ENCODE results near the gene P2RX7. TPM values are rescaled to one million over a fixed set of nuclear protein-coding genes. Genes with fewer than 3 reads are reported as not detected.

Gene P2RX7
- total and polyA plus RNA-seq, 9 of the 15 experiments (the other 6 are each of a cell fraction or from before 2014, with no cell fraction given), result 0.04 to 0.65 (median 0.30) TPM

- Histone ChIP-seq H3K9me3 (replicated peaks; ENCODE audit: control insufficient read depth, insufficient read depth, low read depth, low read length) (no peaks in the 10 kb centered on the region), H3K9ac (ENCODE audit: insufficient read depth in 1 of 2, low read depth in 2 of 2, low read length in 2 of 2) (no peak overlapping the region), H2AFZ (ENCODE audit: low read depth, low read length) (peak overlapping the region; percentile 75), H3K4me2 (ENCODE audit: insufficient read depth, low read length) (peak overlapping the region; percentile 23; the same call in 1 of the 2 replicates), H3K36me3 (ENCODE audit: control insufficient read depth, insufficient read depth, low read length) (no peaks in the 10 kb centered on the region), H4K20me1 (replicated peaks; ENCODE audit: control insufficient read depth, insufficient read depth, low read length) (no peaks in the 10 kb centered on the region), H3K9me1 (ENCODE audit: control insufficient read depth, insufficient read depth, low read length) (no peaks in the 10 kb centered on the region), H3K4me1 (replicated peaks in 1 of 2; ENCODE audit: control insufficient read depth in 2 of 2, insufficient read depth in 2 of 2, low read length in 2 of 2) (peaks cover 5 to 8% of the 10 kb centered on the region in 2 experiments; a peak in 3 of 5 replicates), H3K27me3 (ENCODE audit: control insufficient read depth in 2 of 2, insufficient read depth in 2 of 2, low read length in 2 of 2) (peaks cover 0 to 10% of the 10 kb centered on the region in 2 experiments; a peak in 2 of 5 replicates), H3K79me2 (ENCODE audit: control insufficient read depth, insufficient read depth, low read length) (no peaks in the 10 kb centered on the region), H3K27ac (ENCODE audit: extremely low read depth, low read depth, low read length) (no peak overlapping the region), H3K4me3 (no peak overlapping the region)
- intact Hi-C loops (cut with micrococcal nuclease) (no loop called here), in situ Hi-C loops (cut with MboI) (no loop called here)
- TF ChIP-seq, protein P1, sequence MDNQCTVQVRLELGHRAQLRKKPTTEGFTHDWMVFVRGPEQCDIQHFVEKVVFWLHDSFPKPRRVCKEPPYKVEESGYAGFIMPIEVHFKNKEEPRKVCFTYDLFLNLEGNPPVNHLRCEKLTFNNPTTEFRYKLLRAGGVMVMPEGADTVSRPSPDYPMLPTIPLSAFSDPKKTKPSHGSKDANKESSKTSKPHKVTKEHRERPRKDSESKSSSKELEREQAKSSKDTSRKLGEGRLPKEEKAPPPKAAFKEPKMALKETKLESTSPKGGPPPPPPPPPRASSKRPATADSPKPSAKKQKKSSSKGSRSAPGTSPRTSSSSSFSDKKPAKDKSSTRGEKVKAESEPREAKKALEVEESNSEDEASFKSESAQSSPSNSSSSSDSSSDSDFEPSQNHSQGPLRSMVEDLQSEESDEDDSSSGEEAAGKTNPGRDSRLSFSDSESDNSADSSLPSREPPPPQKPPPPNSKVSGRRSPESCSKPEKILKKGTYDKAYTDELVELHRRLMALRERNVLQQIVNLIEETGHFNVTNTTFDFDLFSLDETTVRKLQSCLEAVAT (IDR thresholded peaks at IDR 0.05), result no peak
- TF ChIP-seq CREB5 (CRISPR knock-in tag; IDR thresholded peaks at IDR 0.05) (no peak), MLX (CRISPR knock-in tag; conservative IDR thresholded peaks at IDR 0.05) (no peak), CBFA2T2 (conservative IDR thresholded peaks at IDR 0.05) (no peak), ZNF586 (CRISPR knock-in tag; conservative IDR thresholded peaks at IDR 0.05) (no peak), NEUROD1 (IDR thresholded peaks at IDR 0.05; ENCODE audit: borderline replicate concordance, low read depth, low read length, partially characterized antibody) (no peak), ZNF75A (CRISPR knock-in tag; IDR thresholded peaks at IDR 0.05) (no peak), POLR2AphosphoS2 (IDR thresholded peaks at IDR 0.05; ENCODE audit: low read length) (no peak), ZNF23 (CRISPR knock-in tag; IDR thresholded peaks at IDR 0.05) (no peak)
- no peak for ATAC-seq
- 8% methylated on average over 3 of the region's 3 CpGs for WGBS (ENCODE audit: insufficient coverage, low coverage, missing lambda C conversion rate)
- no peak for FAIRE-seq
- CTCF ChIA-PET (ENCODE audit: low intra/inter-chr PET ratio), result no interaction called here
- no TSS peak for BruUV-seq (replicated peaks)
- DNase-seq (ENCODE audit: extremely low read depth in 1 of 4, low spot score in 3 of 4), result peak in 1 of 4 experiments; percentile 24
- POLR2A ChIA-PET, result interaction anchor here (0.6 to 1.3 kb wide), 2 partner anchors 9 to 112 kb away, joined by 3 read pairs; no protein-coding TSS in a partner anchor
These were observed 48.4 kb upstream of the P2RX7 start for GRCh38 chr12:121084229-121084628.
